Hepatocyte (in vitro differentiated cells): ENCODE measurements around the gene SPA17.

Experiments
- CTCF ChIP-seq: fragments of 200-600 bp; sonication (generic); IDR thresholded peaks from 2 replicates; pipeline ENCODE4 v1.5.1; 2016; ENCODE audit warnings: antibody characterized with exemption, mild to moderate bottlenecking; ENCODE audit not compliant: poor library complexity
- EZH2 ChIP-seq: fragments of 200-600 bp; sonication (generic); IDR thresholded peaks from 2 replicates; pipeline ENCODE4 v1.6.1; 2016; ENCODE audit warnings: antibody characterized with exemption, mild to moderate bottlenecking, borderline replicate concordance
- EZH2phosphoT487 ChIP-seq: fragments of 200-600 bp; sonication (generic); IDR thresholded peaks from one replicate; pipeline ENCODE4 v1.6.1; 2018; ENCODE audit warnings: antibody characterized with exemption, mild to moderate bottlenecking, low read depth, moderate library complexity; ENCODE audit not compliant: unreplicated experiment, severe bottlenecking

GRCh38 chr11:124662106-124662505, 11.6 kb upstream of the SPA17 start:
- TF ChIP-seq CTCF, result no peak
- no peak for TF ChIP-seq EZH2
- TF ChIP-seq EZH2phosphoT487, result no peak
